CD14-positive monocyte (primary cell): Measurements from ENCODE around the gene SPTSSB. TPM values are rescaled to one million over a fixed set of nuclear protein-coding genes. Genes with fewer than 3 reads are reported as not detected.

Experiments used
- DNase-seq, 3 donors: peaks; one replicate each; pipeline ENCODE4 v3.0.0-alpha.2; 2011 to 2022
- H2AFZ ChIP-seq: 2 replicates; pipeline ENCODE4 v1.6.0; 2012; ENCODE audit warnings: mild to moderate bottlenecking, low read depth, low read length, inconsistent platforms; ENCODE audit not compliant: insufficient read depth, poor library complexity, severe bottlenecking
- H3K27ac ChIP-seq, 2 donors: 1 replicate in 1 of 2; 2 replicates in 1 of 2; pipeline ENCODE4 v1.5.1; 2012 to 2013; ENCODE audit warnings: low read length in 2 of 2, control low read depth in 1 of 2, inconsistent platforms in 1 of 2, low read depth in 1 of 2, mild to moderate bottlenecking in 1 of 2
- H3K27me3 ChIP-seq, 2 donors: one replicate each; pipeline versions ENCODE4 v1.6.0 to v1.6.1; 2011 to 2013; ENCODE audit warnings: low read length in 2 of 2; ENCODE audit not compliant: control insufficient read depth in 2 of 2, insufficient read depth in 2 of 2
- H3K36me3 ChIP-seq, 2 donors: replicated peaks in 1 of 2; 1 replicate in 1 of 2; 2 replicates in 1 of 2; pipeline versions ENCODE4 v1.5.1 to v1.6.1; 2012 to 2013; ENCODE audit warnings: low read length in 2 of 2, control low read depth in 1 of 2, inconsistent platforms in 1 of 2, mild to moderate bottlenecking in 1 of 2; ENCODE audit not compliant: insufficient read depth in 2 of 2, control insufficient read depth in 1 of 2
- H3K4me1 ChIP-seq, 2 donors: 1 replicate in 1 of 2; 2 replicates in 1 of 2; pipeline versions ENCODE4 v1.5.1 to v1.6.1; 2012 to 2013; ENCODE audit warnings: low read length in 2 of 2, control low read depth in 1 of 2, inconsistent platforms in 1 of 2, mild to moderate bottlenecking in 1 of 2, moderate library complexity in 1 of 2; ENCODE audit not compliant: insufficient read depth in 2 of 2, control insufficient read depth in 1 of 2
- H3K4me2 ChIP-seq: replicated peaks from 2 replicates; pipeline ENCODE3; 2012; ENCODE audit warnings: low read length, moderate library complexity, mild to moderate bottlenecking; ENCODE audit not compliant: poor library complexity, severe bottlenecking; ENCODE audit errors: extremely low read depth
- H3K4me3 ChIP-seq, 3 experiments: fragments of 200-600 bp in 1 of 3; sonication (generic) in 1 of 3; replicated peaks in 1 of 3; 1 replicate in 2 of 3; 2 replicates in 1 of 3; pipeline ENCODE4 v1.5.1; 2011 to 2013; ENCODE audit warnings: low read length in 3 of 3, mild to moderate bottlenecking in 3 of 3, control low read depth in 2 of 3, low read depth in 2 of 3, inconsistent platforms in 1 of 3, moderate library complexity in 1 of 3
- H3K79me2 ChIP-seq: 2 replicates; pipeline ENCODE4 v1.6.0; 2012; ENCODE audit warnings: mild to moderate bottlenecking, control low read depth, inconsistent platforms, low read length, moderate library complexity; ENCODE audit not compliant: insufficient read depth
- H3K9ac ChIP-seq: 2 replicates; pipeline ENCODE4 v1.6.0; 2017; ENCODE audit warnings: low read length, mild to moderate bottlenecking; ENCODE audit not compliant: insufficient read depth, poor library complexity, severe bottlenecking
- H3K9me3 ChIP-seq, 2 donors: replicated peaks in 1 of 2; 1 replicate in 1 of 2; 2 replicates in 1 of 2; pipeline versions ENCODE4 v1.5.1 to v1.6.1; 2012 to 2013; ENCODE audit warnings: low read length in 2 of 2, control low read depth in 1 of 2; ENCODE audit not compliant: control insufficient read depth in 1 of 2, insufficient read depth in 1 of 2
- H4K20me1 ChIP-seq: 2 replicates; pipeline ENCODE4 v1.6.0; 2012; ENCODE audit warnings: mild to moderate bottlenecking, low read length, control low read depth, moderate library complexity; ENCODE audit not compliant: insufficient read depth
- H3K27ac Mint-ChIP-seq, 7 donors: one replicate each; pipeline ENCODE4 v1.8.0; 2020; ENCODE audit warnings: mild to moderate bottlenecking in 7 of 7, mixed read lengths in 7 of 7, moderate library complexity in 6 of 7, inconsistent platforms in 2 of 7
- H3K27me3 Mint-ChIP-seq, 3 donors: one replicate each; pipeline ENCODE4 v1.8.0; 2021 to 2022; ENCODE audit warnings: low read depth in 3 of 3, mild to moderate bottlenecking in 3 of 3, mixed read lengths in 3 of 3, moderate library complexity in 3 of 3, inconsistent platforms in 1 of 3
- H3K36me3 Mint-ChIP-seq, 2 donors: one replicate each; pipeline ENCODE4 v1.8.0; 2020; ENCODE audit warnings: mixed read lengths in 2 of 2, inconsistent platforms in 1 of 2, mild to moderate bottlenecking in 1 of 2
- H3K4me1 Mint-ChIP-seq: one replicate; pipeline ENCODE4 v1.8.0; 2020; ENCODE audit warnings: mild to moderate bottlenecking, mixed read lengths
- H3K4me3 Mint-ChIP-seq, 2 donors: one replicate each; pipeline ENCODE4 v1.8.0; 2020; ENCODE audit warnings: mild to moderate bottlenecking in 2 of 2, mixed read lengths in 2 of 2, moderate library complexity in 1 of 2
- H3K9me3 Mint-ChIP-seq, 7 donors: one replicate each; pipeline ENCODE4 v1.8.0; 2020 to 2022; ENCODE audit warnings: mixed read lengths in 7 of 7, mild to moderate bottlenecking in 6 of 7, moderate library complexity in 6 of 7, inconsistent platforms in 2 of 7
- CTCF ChIP-seq: fragments of 200-600 bp; IDR thresholded peaks from one replicate; pipeline ENCODE4 v1.8.0; 2022; ENCODE audit warnings: antibody characterized with exemption, mild to moderate bottlenecking
- WGBS: methylation state at CpG from one replicate; pipeline ENCODE4 v1.1.5; 2013; ENCODE audit warnings: missing lambda C conversion rate; ENCODE audit not compliant: insufficient coverage; 5-methylcytosine and 5-hydroxymethylcytosine counted together
- intact Hi-C, 2 donors: fragments of 100-400 bp; cut with micrococcal nuclease; formaldehyde crosslinking; loops; one replicate each; pipeline versions ENCODE4 v1.15.0 to v1.15.1; 2023
- polyA plus RNA-seq, 3 donors: library from polyadenylated mRNA; depleted of rRNA in 1 of 3; unstranded in 2 of 3; stranded (reverse) in 1 of 3; fragments of 300-500 nt in 2 of 3; fragments of >200 nt in 1 of 3; fragmentation: Illumina TruSeq in 2 of 3; gene quantifications; 1 replicate in 2 of 3; 2 replicates in 1 of 3; pipeline ENCODE4 v1.2.3, GENCODE V29; 2012 to 2021

Gene SPTSSB
- polyA plus RNA-seq, 3 donors = not detected

GRCh38 chr3:161355508-161355907 is 15.8 kb downstream of the SPTSSB start:
- no CpG with 5 or more reads among the region's 1 CpG for whole genome bisulfite sequencing
- Mint-ChIP-seq H3K36me3 (no peaks in the 10 kb centered on the region), H3K27me3 (peaks cover 0 to 6% (median 5%) of the 10 kb centered on the region in 3 donors), H3K27ac (no peak overlapping the region), H3K4me1 (no peaks in the 10 kb centered on the region), H3K4me3 (no peak overlapping the region), H3K9me3 (no peaks in the 10 kb centered on the region)
- Histone ChIP-seq H3K27me3 (no peaks in the 10 kb centered on the region), H3K4me2 (no peak overlapping the region), H3K9ac (no peak overlapping the region), H3K4me3 (no peak overlapping the region), H3K36me3 (no peaks in the 10 kb centered on the region), H4K20me1 (no peaks in the 10 kb centered on the region), H3K4me1 (no peaks in the 10 kb centered on the region), H3K9me3 (no peaks in the 10 kb centered on the region), H3K79me2 (no peaks in the 10 kb centered on the region), H3K27ac (no peak overlapping the region), H2AFZ (no peak overlapping the region)
- TF ChIP-seq CTCF = no peak
- DNase-seq = no peak
- intact Hi-C loops = no loop called here

- Histone ChIP-seq H3K9ac (no peak overlapping the region), H3K36me3 (no peaks in the 10 kb centered on the region), H3K27me3 (no peaks in the 10 kb centered on the region), H3K79me2 (no peaks in the 10 kb centered on the region), H3K4me2 (no peak overlapping the region), H3K27ac (no peak overlapping the region), H4K20me1 (no peaks in the 10 kb centered on the region), H3K4me1 (no peaks in the 10 kb centered on the region), H3K9me3 (no peaks in the 10 kb centered on the region), H2AFZ (no peak overlapping the region), H3K4me3 (no peak overlapping the region)
- Mint-ChIP-seq H3K4me1 (no peaks in the 10 kb centered on the region), H3K27ac (no peak overlapping the region), H3K4me3 (no peak overlapping the region), H3K9me3 (no peaks in the 10 kb centered on the region), H3K36me3 (no peaks in the 10 kb centered on the region), H3K27me3 (peaks cover 0 to 6% (median 5%) of the 10 kb centered on the region in 3 donors)
- no CpG with 5 or more reads among the region's 2 CpGs for WGBS
- DNase-seq = no peak
- intact Hi-C loops = no loop called here
- no peak for TF ChIP-seq CTCF
These were observed 16.8 kb downstream of the SPTSSB start for GRCh38 chr3:161354554-161354953.
